C4-2B (cell line): Measurements from ENCODE around the gene GADD45A.

Experiments used
- H3K27ac ChIP-seq: fragments of 450-650 bp; 2 replicates; pipeline ENCODE4 v1.5.1; 2017
- ZFX ChIP-seq: fragments of 450-650 bp; IDR thresholded peaks from 2 replicates; pipeline ENCODE4 v1.6.1; 2017
- TF ChIP-seq, protein P1 (sequence below): fragments of 450-650 bp; conservative IDR thresholded peaks from 2 replicates; pipeline ENCODE4 v1.5.1; 2017; ENCODE audit warnings: mild to moderate bottlenecking

Gene GADD45A

DNA sequence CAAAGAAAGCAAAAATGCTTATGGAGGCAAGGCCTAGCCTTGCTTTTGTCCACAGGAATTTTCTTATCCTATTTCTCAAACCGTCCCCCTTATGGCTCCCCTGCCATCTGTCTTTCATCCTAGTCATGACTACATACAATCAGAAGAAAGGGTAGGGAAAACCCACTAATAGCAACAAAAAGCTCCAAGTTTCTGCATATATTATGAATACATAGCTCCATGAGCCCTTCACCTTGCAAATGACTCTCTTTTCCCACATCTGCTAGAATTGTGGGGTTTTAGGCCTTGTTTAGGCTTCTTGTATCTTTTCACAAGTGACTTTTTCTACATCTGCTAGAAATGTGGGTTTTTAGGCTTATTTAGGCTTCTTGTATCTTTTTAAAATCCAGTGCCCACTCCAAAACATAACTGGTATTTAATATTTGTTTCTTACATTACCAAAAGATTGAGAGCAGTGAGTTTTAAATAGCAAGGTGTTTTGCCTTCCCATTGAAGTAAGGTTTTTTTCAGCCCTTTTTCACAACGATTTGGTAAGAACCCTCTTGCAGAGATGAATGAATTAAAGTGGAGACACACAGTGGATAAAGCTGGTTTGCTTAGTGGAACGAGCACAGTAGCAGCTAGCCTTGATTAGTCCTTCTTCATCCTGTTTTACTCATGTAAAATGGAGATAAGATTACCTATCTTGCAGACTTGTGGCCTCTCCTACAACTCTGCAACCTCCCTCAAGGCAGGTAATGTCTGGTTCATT, 4.4 kb downstream of the GADD45A start:
- no peak overlapping the region for H3K27ac ChIP-seq
- no peak for TF ChIP-seq ZFX
- TF ChIP-seq, protein P1, sequence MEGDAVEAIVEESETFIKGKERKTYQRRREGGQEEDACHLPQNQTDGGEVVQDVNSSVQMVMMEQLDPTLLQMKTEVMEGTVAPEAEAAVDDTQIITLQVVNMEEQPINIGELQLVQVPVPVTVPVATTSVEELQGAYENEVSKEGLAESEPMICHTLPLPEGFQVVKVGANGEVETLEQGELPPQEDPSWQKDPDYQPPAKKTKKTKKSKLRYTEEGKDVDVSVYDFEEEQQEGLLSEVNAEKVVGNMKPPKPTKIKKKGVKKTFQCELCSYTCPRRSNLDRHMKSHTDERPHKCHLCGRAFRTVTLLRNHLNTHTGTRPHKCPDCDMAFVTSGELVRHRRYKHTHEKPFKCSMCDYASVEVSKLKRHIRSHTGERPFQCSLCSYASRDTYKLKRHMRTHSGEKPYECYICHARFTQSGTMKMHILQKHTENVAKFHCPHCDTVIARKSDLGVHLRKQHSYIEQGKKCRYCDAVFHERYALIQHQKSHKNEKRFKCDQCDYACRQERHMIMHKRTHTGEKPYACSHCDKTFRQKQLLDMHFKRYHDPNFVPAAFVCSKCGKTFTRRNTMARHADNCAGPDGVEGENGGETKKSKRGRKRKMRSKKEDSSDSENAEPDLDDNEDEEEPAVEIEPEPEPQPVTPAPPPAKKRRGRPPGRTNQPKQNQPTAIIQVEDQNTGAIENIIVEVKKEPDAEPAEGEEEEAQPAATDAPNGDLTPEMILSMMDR = no peak

DNA sequence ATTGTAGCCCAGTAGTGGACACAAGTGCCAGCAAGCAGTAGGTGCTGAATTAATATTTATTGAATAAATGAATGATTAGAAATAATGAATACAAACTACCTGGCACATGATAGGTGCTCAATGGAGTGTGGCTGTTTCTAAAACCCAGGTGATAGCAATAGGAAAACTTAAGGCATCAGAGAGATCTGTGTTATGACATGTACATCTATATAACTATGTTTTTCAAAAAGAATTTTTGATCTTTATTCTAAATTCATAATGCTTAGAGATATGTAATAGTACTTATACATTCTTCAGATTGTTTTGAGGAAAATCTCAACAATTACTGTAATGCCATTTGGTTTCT, 5.0 kb downstream of the GADD45A start:
- TF ChIP-seq, protein P1 = no peak
- no peak for TF ChIP-seq ZFX

DNA sequence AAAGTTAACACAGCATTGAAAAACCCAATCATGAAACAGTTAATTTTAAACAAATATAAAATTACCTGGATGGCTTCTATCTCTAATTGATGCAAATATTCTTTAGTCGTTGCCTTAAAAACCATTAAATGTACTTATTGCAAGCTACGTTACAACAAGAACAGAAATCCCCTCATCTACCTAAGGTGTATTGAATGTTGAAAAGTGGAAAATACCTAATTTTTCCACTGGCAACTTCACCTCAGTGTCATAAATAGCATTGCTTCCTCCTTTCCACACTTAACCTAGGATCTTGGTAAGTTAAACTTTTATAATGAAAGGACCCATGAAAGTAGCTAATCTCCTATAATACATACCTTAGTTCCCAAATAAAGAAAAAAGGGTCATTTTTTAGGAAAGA, 5.4 kb downstream of the GADD45A start:
- no peak for TF ChIP-seq ZFX
- TF ChIP-seq, protein P1 = no peak
- no peak overlapping the region for H3K27ac ChIP-seq

More for the DNA sequence above, 5.0 kb downstream of the GADD45A start:
- no peak overlapping the region for H3K27ac ChIP-seq

DNA sequence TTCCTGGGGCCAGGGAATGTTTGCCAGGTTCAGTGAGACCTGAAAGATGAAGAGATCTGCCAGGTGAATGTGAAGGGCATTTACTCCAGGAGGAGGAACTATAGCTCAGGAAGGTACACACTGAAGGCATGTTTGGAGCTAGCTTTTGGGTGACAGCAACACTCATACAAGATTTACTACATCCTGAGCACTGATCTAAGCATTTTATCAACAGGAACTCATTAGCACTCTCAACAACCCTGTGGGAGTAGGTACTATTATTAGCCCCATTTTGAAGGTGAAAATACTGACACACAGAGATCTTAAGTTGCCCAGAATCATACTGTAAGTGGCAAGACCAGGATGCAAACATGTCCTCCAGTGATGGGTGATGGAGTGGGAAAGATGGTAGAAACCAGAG, 6.7 kb downstream of the GADD45A start:
- H3K27ac ChIP-seq = no peak overlapping the region

DNA sequence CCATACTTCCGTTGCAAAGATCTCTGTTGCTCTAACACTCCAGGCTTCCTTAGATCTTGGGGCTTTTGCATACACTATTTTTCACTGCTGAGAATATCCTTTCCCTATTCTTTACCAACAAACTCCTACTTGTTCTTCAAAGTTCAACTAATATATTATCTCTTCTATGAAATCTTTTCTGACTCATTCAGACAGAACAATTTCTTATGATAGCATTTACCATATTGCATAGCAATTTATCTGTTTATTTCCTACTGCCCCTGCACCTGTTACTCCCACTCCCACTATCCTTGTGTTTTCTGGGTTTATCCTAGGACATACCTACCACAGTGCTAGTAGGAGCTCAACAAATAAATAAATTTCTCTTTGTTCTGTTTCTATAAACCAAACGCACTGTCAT, 11.0 kb downstream of the GADD45A start:
- TF ChIP-seq, protein P1 = no peak
- no peak for TF ChIP-seq ZFX
- H3K27ac ChIP-seq = no peak overlapping the region

More for the DNA sequence above, 6.7 kb downstream of the GADD45A start:
- no peak for TF ChIP-seq ZFX
- TF ChIP-seq, protein P1 = no peak

DNA sequence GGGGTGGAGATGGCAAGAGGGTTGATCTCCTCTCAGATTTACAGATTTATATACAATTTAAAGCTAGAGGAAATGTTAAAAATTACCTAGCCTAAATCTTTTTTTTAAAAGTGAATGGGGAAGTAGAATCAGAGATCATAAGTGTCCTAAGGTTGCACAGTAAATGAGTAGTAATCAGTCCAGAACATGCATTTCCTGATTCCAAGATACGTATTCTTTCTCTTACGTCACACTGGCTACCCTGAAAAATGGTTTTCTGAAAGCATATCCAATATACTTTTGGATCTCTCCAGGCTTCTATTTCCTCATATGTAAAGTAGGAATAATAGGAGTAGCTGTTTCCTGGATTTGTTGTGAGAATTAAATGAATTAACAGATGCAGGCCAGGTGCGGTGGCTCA, 11.7 kb downstream of the GADD45A start:
- H3K27ac ChIP-seq = no peak overlapping the region
- TF ChIP-seq, protein P1 = no peak
- no peak for TF ChIP-seq ZFX

DNA sequence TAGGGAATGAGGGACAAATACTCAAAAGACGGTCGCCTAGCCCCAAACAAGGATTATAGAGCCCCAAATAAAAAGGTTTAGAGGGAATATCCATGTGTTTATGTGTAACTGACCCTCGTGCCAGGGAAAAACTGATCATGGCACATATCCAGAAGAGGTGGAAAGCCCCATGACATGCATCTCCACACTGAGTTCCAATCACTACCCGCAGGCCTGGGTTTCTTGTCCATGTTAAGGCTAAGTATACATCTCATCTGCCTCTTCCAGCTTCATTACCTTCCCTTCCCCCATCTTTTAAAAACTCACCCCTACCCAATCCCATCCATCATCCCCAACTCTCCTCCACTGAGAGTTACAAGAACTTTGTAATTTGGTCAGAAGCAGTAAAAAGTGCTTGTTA, 15.2 kb downstream of the GADD45A start:
- TF ChIP-seq, protein P1 = no peak
- no peak for TF ChIP-seq ZFX
- H3K27ac ChIP-seq = no peak overlapping the region
